H9 (cell line): ENCODE data around the gene RRP9. TPM values are rescaled to one million over a fixed set of nuclear protein-coding genes. Genes with fewer than 3 reads are reported as not detected.

Experiments used
- DNase-seq: peaks from one replicate; pipeline ENCODE4 v3.0.0-alpha.2; 2017
- H2AFZ ChIP-seq: one replicate; pipeline ENCODE4 v1.6.1; 2013; ENCODE audit warnings: mild to moderate bottlenecking, low read length, control low read depth, moderate library complexity
- H2AK5ac ChIP-seq: 2 replicates; pipeline ENCODE4 v1.6.1; 2013; ENCODE audit warnings: low read length, control low read depth, mixed read lengths; ENCODE audit not compliant: insufficient read length
- H2BK120ac ChIP-seq: one replicate; pipeline ENCODE4 v1.6.1; 2013; ENCODE audit warnings: low read depth, mild to moderate bottlenecking, low read length, control low read depth, inconsistent platforms; ENCODE audit not compliant: poor library complexity, severe bottlenecking
- H2BK12ac ChIP-seq: 2 replicates; pipeline ENCODE4 v1.6.1; 2013; ENCODE audit warnings: low read length, control low read depth, mixed read lengths, low read depth; ENCODE audit not compliant: insufficient read length
- H2BK15ac ChIP-seq: 2 replicates; pipeline ENCODE4 v1.6.1; 2013; ENCODE audit warnings: low read depth, low read length, control low read depth
- H2BK20ac ChIP-seq: one replicate; pipeline ENCODE4 v1.6.1; 2013; ENCODE audit warnings: low read depth, mild to moderate bottlenecking, low read length, control low read depth, inconsistent platforms; ENCODE audit not compliant: poor library complexity, severe bottlenecking
- H2BK5ac ChIP-seq: 2 replicates; pipeline ENCODE4 v1.6.1; 2013; ENCODE audit warnings: low read length, control low read depth, mixed read lengths; ENCODE audit not compliant: insufficient read length
- H3K14ac ChIP-seq: 2 replicates; pipeline ENCODE4 v1.6.1; 2013; ENCODE audit warnings: low read length, control low read depth; ENCODE audit not compliant: insufficient read depth
- H3K18ac ChIP-seq: 2 replicates; pipeline ENCODE4 v1.6.1; 2013; ENCODE audit warnings: low read depth, mild to moderate bottlenecking, mixed read lengths, low read length, control low read depth; ENCODE audit not compliant: insufficient read length
- H3K23ac ChIP-seq: 2 replicates; pipeline ENCODE4 v1.6.1; 2013; ENCODE audit warnings: low read length, control low read depth, mixed read lengths, low read depth; ENCODE audit not compliant: insufficient read length
- H3K23me2 ChIP-seq: 2 replicates; pipeline ENCODE4 v1.6.1; 2013; ENCODE audit warnings: low read depth, mild to moderate bottlenecking, mixed read lengths, low read length, control low read depth; ENCODE audit not compliant: insufficient read length, poor library complexity, severe bottlenecking
- H3K27ac ChIP-seq: 2 replicates; pipeline ENCODE4 v1.5.1; 2013; ENCODE audit warnings: low read length, control low read depth, mixed read lengths, low read depth; ENCODE audit not compliant: insufficient read length
- H3K27me3 ChIP-seq: 2 replicates; pipeline ENCODE4 v1.6.1; 2013; ENCODE audit warnings: low read length, control low read depth, inconsistent platforms; ENCODE audit not compliant: insufficient read depth
- H3K4ac ChIP-seq: 2 replicates; pipeline ENCODE4 v1.6.1; 2013; ENCODE audit warnings: low read depth, mild to moderate bottlenecking, control low read depth, inconsistent platforms, low read length, moderate library complexity
- H3K4me1 ChIP-seq: 2 replicates; pipeline ENCODE4 v1.6.1; 2013; ENCODE audit warnings: low read length, control low read depth, inconsistent platforms; ENCODE audit not compliant: insufficient read depth
- H3K4me2 ChIP-seq: 2 replicates; pipeline ENCODE4 v1.6.1; 2013; ENCODE audit warnings: low read length, control low read depth, mixed read lengths; ENCODE audit not compliant: insufficient read length, insufficient read depth
- H3K56ac ChIP-seq: 2 replicates; pipeline ENCODE4 v1.6.1; 2013; ENCODE audit warnings: low read depth, mild to moderate bottlenecking, mixed read lengths, low read length, control low read depth; ENCODE audit not compliant: insufficient read length
- H3K79me1 ChIP-seq: 2 replicates; pipeline ENCODE4 v1.6.1; 2013; ENCODE audit warnings: low read depth, mild to moderate bottlenecking, moderate library complexity, low read length, control low read depth, inconsistent platforms; ENCODE audit not compliant: insufficient read depth, poor library complexity, severe bottlenecking
- H3K79me2 ChIP-seq: 2 replicates; pipeline ENCODE4 v1.6.1; 2013; ENCODE audit warnings: low read length, control low read depth, inconsistent platforms; ENCODE audit not compliant: insufficient read depth
- H3K9ac ChIP-seq: 2 replicates; pipeline ENCODE4 v1.6.1; 2013; ENCODE audit warnings: low read length, control low read depth, mixed read lengths; ENCODE audit not compliant: insufficient read length; ENCODE audit errors: extremely low read depth
- H3K9me3 ChIP-seq: one replicate; pipeline ENCODE4 v1.6.1; 2013; ENCODE audit warnings: low read depth, low read length, inconsistent platforms; ENCODE audit not compliant: control insufficient read depth
- H3T11ph ChIP-seq: one replicate; pipeline ENCODE4 v1.6.1; 2013; ENCODE audit warnings: mild to moderate bottlenecking, low read length, control low read depth, inconsistent platforms
- H4K20me1 ChIP-seq: one replicate; pipeline ENCODE4 v1.6.1; 2013; ENCODE audit not compliant: control insufficient read depth, insufficient read length, insufficient read depth
- H4K5ac ChIP-seq: 2 replicates; pipeline ENCODE4 v1.6.1; 2013; ENCODE audit warnings: low read depth, mild to moderate bottlenecking, mixed read lengths, low read length, control low read depth; ENCODE audit not compliant: insufficient read length
- H4K8ac ChIP-seq: replicated peaks from 2 replicates; pipeline ENCODE4 v1.6.1; 2013; ENCODE audit warnings: low read length, control low read depth, mixed read lengths, low read depth; ENCODE audit not compliant: insufficient read length
- H4K91ac ChIP-seq: 2 replicates; pipeline ENCODE4 v1.6.1; 2013; ENCODE audit warnings: low read depth, mild to moderate bottlenecking, moderate library complexity, mixed read lengths, low read length, control low read depth; ENCODE audit not compliant: insufficient read length
- H3K27ac Mint-ChIP-seq, 3 experiments: 2 replicates in 2 of 3; 3 replicates in 1 of 3; pipeline ENCODE4 v1.8.0; 2020 to 2021; ENCODE audit warnings: mixed read lengths in 3 of 3, mild to moderate bottlenecking in 1 of 3, moderate library complexity in 1 of 3
- H3K27me3 Mint-ChIP-seq: 2 replicates; pipeline ENCODE4 v1.8.0; 2021; ENCODE audit warnings: low read depth, mild to moderate bottlenecking, moderate library complexity, mixed read lengths
- H3K36me3 Mint-ChIP-seq, 3 experiments: 2 replicates in 2 of 3; 3 replicates in 1 of 3; pipeline ENCODE4 v1.8.0; 2020 to 2021; ENCODE audit warnings: low read depth in 3 of 3, mixed read lengths in 3 of 3; ENCODE audit not compliant: insufficient read depth in 1 of 3
- H3K4me1 Mint-ChIP-seq, 2 experiments: 2 replicates each; pipeline ENCODE4 v1.8.0; 2020; ENCODE audit warnings: mixed read lengths in 2 of 2
- H3K4me3 Mint-ChIP-seq, 2 experiments: 2 replicates in 1 of 2; 3 replicates in 1 of 2; pipeline ENCODE4 v1.8.0; 2020 to 2021; ENCODE audit warnings: mild to moderate bottlenecking in 2 of 2, mixed read lengths in 2 of 2, moderate library complexity in 1 of 2
- H3K9me3 Mint-ChIP-seq, 2 experiments: 2 replicates in 1 of 2; 3 replicates in 1 of 2; pipeline ENCODE4 v1.8.0; 2020; ENCODE audit warnings: mild to moderate bottlenecking in 2 of 2, mixed read lengths in 2 of 2, moderate library complexity in 1 of 2
- WGBS: extraction: QIAGEN DNeasy Blood & Tissue Kit; methylation state at CpG from one replicate; pipeline ENCODE4 v1.1.7; 2013; ENCODE audit warnings: missing lambda C conversion rate, low lambda C conversion rate, mixed read lengths; ENCODE audit not compliant: insufficient read length; ENCODE audit errors: extremely low coverage; 5-methylcytosine and 5-hydroxymethylcytosine counted together
- total RNA-seq: library from RNA; stranded (reverse); gene quantifications from 2 replicates; pipeline ENCODE4 v1.2.1, GENCODE V29; 2021
- TF ChIP-seq, protein P1 (sequence below): fragments of 200-600 bp; sonication (generic); conservative IDR thresholded peaks from 3 replicates; pipeline ENCODE4 v1.8.0; 2021; ENCODE audit warnings: antibody characterized with exemption, mild to moderate bottlenecking

The RRP9 gene
- total RNA-seq, 1 experiment from 2014 or later, result 64.0 TPM

DNA sequence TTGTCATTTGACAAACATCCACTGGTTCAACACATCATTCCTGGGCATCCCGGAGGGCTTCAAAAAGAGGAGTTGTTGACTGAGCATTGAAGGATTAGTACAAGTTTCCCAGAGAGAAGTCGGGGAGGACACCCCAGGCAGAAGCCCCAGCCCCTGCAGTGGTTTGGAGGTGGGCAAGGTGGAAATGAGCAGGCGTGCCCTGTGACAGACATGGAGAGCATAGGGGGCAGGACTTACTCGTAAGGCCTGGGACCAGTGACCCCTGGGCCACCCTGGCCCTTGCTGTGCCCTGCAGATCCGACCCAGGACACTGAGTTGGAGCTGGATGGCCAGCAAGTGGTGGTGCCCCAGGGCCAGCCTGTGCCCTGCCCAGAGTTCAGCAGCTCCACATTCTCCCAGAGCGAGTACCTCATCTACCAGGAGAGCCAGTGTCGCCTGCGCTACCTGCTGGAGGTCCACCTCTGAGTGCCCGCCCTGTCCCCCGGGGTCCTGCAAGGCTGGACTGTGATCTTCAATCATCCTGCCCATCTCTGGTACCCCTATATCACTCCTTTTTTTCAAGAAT lies 6.4 kb upstream of the RRP9 start:
- Histone ChIP-seq H3K9ac (no peak overlapping the region), H3K14ac (no peak overlapping the region), H3K4ac (no peak overlapping the region), H3K18ac (no peak overlapping the region), H4K8ac (no peak overlapping the region), H2BK12ac (no peak overlapping the region), H3K79me1 (no peaks in the 10 kb centered on the region), H3K4me2 (no peak overlapping the region), H3T11ph (no peak overlapping the region), H2BK120ac (no peak overlapping the region), H3K56ac (no peak overlapping the region), H3K27me3 (peaks cover under 1% of the 10 kb centered on the region; the same call in 1 of the 2 replicates), H3K4me1 (no peaks in the 10 kb centered on the region), H3K9me3 (no peaks in the 10 kb centered on the region), H4K5ac (no peak overlapping the region), H2AK5ac (no peak overlapping the region), H2BK15ac (no peak overlapping the region), H4K91ac (no peak overlapping the region), H3K23me2 (peaks cover 2% of the 10 kb centered on the region), H3K79me2 (no peaks in the 10 kb centered on the region), H4K20me1 (peaks cover 6% of the 10 kb centered on the region), H3K27ac (no peak overlapping the region), H2BK20ac (no peak overlapping the region), H3K23ac (no peak overlapping the region), H2BK5ac (no peak overlapping the region), H2AFZ (no peak overlapping the region)
- DNase-seq, result no peak
- no CpG with 5 or more reads among the region's 10 CpGs for WGBS
- Mint-ChIP-seq H3K36me3 (no peaks in the 10 kb centered on the region), H3K27ac (no peak overlapping the region), H3K4me1 (no peaks in the 10 kb centered on the region), H3K9me3 (no peaks in the 10 kb centered on the region), H3K27me3 (peaks cover 96% of the 10 kb centered on the region), H3K4me3 (no peak overlapping the region)
- TF ChIP-seq, protein P1, sequence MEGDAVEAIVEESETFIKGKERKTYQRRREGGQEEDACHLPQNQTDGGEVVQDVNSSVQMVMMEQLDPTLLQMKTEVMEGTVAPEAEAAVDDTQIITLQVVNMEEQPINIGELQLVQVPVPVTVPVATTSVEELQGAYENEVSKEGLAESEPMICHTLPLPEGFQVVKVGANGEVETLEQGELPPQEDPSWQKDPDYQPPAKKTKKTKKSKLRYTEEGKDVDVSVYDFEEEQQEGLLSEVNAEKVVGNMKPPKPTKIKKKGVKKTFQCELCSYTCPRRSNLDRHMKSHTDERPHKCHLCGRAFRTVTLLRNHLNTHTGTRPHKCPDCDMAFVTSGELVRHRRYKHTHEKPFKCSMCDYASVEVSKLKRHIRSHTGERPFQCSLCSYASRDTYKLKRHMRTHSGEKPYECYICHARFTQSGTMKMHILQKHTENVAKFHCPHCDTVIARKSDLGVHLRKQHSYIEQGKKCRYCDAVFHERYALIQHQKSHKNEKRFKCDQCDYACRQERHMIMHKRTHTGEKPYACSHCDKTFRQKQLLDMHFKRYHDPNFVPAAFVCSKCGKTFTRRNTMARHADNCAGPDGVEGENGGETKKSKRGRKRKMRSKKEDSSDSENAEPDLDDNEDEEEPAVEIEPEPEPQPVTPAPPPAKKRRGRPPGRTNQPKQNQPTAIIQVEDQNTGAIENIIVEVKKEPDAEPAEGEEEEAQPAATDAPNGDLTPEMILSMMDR, result no peak
